Esophagus mucosa (tissue), 1 donor: ENCODE data around the gene FERMT3. TPM values are rescaled to one million over a fixed set of nuclear protein-coding genes. Genes with fewer than 3 reads are reported as not detected.
A peak's percentile ranks its signal among the peaks of the same experiment; 100 is the strongest.

Experiments used
- ATAC-seq: fragments of 200-7000 bp; cut with Tn5 transposase; one replicate; pipeline ENCODE4 v1.9.1; 2020
- total RNA-seq: library from RNA; stranded (reverse); gene quantifications from one replicate; pipeline ENCODE4 v1.2.4, GENCODE V29; 2023
- donor health status: DM: yes; HTN: yes; CAD: no.

Gene FERMT3
- total RNA-seq, 1 donor from 2014 or later = 2.4 TPM

GRCh38 chr11:64237484-64237951 lies 31.0 kb downstream of the FERMT3 start:
- ATAC-seq = peak; percentile 4

GRCh38 chr11:64238076-64238475 lies 31.6 kb downstream of the FERMT3 start:
- ATAC-seq = no peak

GRCh38 chr11:64238999-64239398 lies 32.5 kb downstream of the FERMT3 start:
- ATAC-seq = no peak

GRCh38 chr11:64239662-64240434 lies 33.3 kb downstream of the FERMT3 start:
- ATAC-seq = no peak

GRCh38 chr11:64240435-64241240 lies 34.1 kb downstream of the FERMT3 start, which contains the start of gene FKBP2:
FKBP2 (plus strand) TSS chr11:64241095; CDS start chr11:64242388, 1,293 bp downstream.
- ATAC-seq = peak; percentile 68

GRCh38 chr11:64241241-64241490 lies 34.6 kb downstream of the FERMT3 start:
- ATAC-seq = peak; percentile 79

GRCh38 chr11:64241491-64242374 lies 35.2 kb downstream of the FERMT3 start:
- ATAC-seq = peak; percentile 1

GRCh38 chr11:64243236-64243854 lies 36.8 kb downstream of the FERMT3 start:
- ATAC-seq = no peak

GRCh38 chr11:64244107-64244506 lies 37.6 kb downstream of the FERMT3 start:
- ATAC-seq = no peak

- no peak for ATAC-seq
Measured at GRCh38 chr11:64244966-64245365, 38.4 kb downstream of the FERMT3 start.

GRCh38 chr11:64245401-64245796 lies 38.9 kb downstream of the FERMT3 start:
- ATAC-seq = no peak

GRCh38 chr11:64245797-64246620 lies 39.5 kb downstream of the FERMT3 start:
- peak; percentile 51 for ATAC-seq

GRCh38 chr11:64246621-64246870 lies 40.0 kb downstream of the FERMT3 start:
- peak; percentile 0 for ATAC-seq

GRCh38 chr11:64246871-64247728 lies 40.6 kb downstream of the FERMT3 start, which contains the start of gene PPP1R14B:
PPP1R14B (minus strand) TSS chr11:64246943; CDS start chr11:64246673, 270 bp downstream.
- peak; percentile 55 for ATAC-seq

- ATAC-seq = no peak
Measured at GRCh38 chr11:64247729-64248531, 41.4 kb downstream of the FERMT3 start.

GRCh38 chr11:64248578-64248977 lies 42.1 kb downstream of the FERMT3 start:
- no peak for ATAC-seq

- no peak for ATAC-seq
Measured at GRCh38 chr11:64249038-64249437, 42.5 kb downstream of the FERMT3 start.

GRCh38 chr11:64249563-64250414 lies 43.3 kb downstream of the FERMT3 start:
- no peak for ATAC-seq
